GM21528 (cell line): Measurements from ENCODE around the gene ATRNL1.

ENCODE experiments used
- ATAC-seq: cut with Tn5 transposase; IDR thresholded peaks from one replicate; pipeline ENCODE4 v1.9.1; 2021; ENCODE audit warnings: mild to moderate bottlenecking, moderate library complexity; ENCODE audit not compliant: unreplicated experiment, low FRiP score

The ATRNL1 gene

GRCh38 chr10:115968236-115968635 is 875.1 kb downstream of the ATRNL1 start:
- ATAC-seq, result no peak

DNA sequence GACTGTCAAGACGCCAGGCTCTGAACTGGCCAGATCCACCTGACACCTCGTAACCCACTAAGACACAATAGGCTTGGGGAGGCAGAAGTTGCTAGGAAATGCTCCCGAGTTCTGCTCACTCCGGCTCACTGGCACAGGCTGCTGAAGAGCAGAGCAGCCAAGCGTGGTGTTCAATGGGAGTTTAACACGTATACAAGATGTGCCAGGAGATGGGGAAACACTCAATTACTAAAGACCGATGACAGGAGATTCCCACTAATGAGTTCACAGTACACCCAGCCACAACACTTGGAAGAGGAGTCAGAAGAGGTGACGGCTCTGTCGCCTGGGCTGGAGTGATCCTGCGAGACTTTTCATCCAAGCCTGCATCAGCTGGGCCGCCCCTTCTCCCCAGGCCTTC is 876.4 kb downstream of the ATRNL1 start:
- ATAC-seq, result no peak

- ATAC-seq, result no peak
Observed at GRCh38 chr10:115971921-115972320, 878.8 kb downstream of the ATRNL1 start.

GRCh38 chr10:115972426-115972825 is 879.3 kb downstream of the ATRNL1 start:
- no peak for ATAC-seq

DNA sequence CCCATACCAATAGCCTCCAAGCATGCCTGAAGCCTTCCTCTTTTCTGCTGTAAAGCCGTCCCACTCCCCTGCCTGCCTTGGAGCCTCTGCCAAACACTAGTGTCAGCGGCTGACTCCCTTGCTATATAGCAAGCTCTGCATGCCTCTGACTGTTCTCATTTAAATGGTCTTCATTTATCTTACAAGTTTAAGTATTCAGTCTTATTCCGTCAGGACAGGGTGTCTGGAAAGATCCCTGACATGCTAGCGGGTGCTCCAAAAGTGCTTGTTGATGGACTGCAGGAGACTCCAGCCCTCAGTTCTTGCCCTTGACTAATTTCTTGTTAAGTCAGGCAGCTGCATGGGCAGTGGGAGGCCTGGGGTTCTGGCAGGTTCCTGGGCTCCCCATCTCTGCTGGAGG is 881.2 kb downstream of the ATRNL1 start:
- no peak for ATAC-seq

GRCh38 chr10:115974816-115975430 is 881.8 kb downstream of the ATRNL1 start:
- no peak for ATAC-seq

GRCh38 chr10:115975506-115975905 is 882.3 kb downstream of the ATRNL1 start:
- no peak for ATAC-seq

DNA sequence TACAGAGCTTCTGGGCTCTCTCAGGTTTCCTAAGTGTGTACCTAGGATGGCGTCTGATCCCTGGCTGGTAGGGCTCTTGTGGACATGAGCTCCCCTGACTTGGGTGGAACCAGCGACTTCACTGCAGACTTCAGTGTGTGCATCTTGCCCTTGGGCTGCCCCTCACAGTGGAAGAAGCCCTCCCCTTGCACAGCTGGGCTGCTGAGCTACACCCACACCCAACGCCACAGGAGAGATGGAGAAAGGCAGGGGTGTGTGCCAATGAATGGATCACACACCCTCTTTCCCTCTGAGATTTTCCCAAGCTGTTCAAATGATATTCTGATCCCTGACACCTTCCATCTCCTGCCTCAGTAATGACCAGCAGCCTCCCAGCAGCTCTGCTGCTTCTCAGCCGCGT is 883.2 kb downstream of the ATRNL1 start:
- ATAC-seq, result no peak

- ATAC-seq, result no peak
Observed at GRCh38 chr10:115977855-115978254, 884.7 kb downstream of the ATRNL1 start.

- no peak for ATAC-seq
Observed at GRCh38 chr10:115979576-115979975, 886.4 kb downstream of the ATRNL1 start.

DNA sequence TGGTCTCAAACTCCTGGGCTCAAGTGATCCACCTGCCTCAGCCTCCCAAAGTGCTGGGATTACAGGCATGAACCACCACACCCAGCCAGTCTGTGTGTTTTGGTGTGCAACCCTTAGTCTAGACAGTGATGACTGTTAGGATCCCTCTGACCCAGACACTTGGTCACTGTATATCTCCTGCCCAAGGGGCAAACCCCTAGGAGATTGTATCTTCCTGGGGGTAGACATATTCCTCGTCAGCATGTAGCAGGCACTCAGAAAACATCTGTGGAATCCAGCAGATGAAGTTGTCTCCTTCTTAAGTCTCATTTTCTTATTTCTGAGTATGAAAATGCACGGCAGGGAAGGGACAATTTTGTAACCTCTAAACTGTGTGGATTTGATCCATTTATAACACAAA is 887.3 kb downstream of the ATRNL1 start:
- ATAC-seq, result no peak

DNA sequence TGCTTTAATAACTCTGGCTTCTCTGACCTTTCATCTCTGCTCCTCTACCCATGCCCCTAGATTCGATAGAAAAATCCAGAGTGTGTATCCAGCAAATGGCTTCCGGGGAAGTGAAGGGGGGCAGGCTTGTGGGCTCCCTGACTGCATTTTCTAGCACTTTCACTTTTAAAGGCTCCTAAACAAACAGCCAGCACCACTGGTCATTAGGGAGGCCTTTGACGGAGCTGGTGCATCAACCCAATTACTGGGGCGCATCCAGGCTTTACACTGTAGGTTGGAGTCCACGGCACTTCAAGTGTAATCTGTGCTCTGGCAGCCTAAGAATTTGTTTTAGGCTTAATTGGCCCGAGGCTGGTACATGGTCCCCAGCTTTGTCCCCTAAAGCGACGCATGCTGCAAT is 887.9 kb downstream of the ATRNL1 start:
- no peak for ATAC-seq

DNA sequence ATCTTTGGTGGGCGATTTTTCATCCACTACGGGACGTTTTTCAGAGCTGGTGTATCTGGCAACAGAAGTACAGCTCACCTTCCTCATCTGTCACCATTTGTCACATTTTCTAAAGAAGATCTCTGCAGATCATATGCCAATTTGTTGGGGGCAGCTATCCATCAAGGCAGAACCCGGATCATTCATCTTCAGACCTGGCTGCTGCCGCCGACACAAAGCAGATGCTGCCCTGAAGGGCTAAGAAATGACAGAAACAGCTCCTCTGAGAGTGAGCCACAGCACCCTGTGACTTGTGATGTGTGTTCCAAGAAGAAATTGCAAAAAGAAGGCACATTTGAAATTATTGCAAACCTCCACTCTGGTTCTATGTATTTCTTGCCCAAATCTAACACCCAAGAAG is 888.9 kb downstream of the ATRNL1 start:
- ATAC-seq, result no peak

GRCh38 chr10:115982526-115982925 is 889.4 kb downstream of the ATRNL1 start:
- no peak for ATAC-seq

- ATAC-seq, result no peak
Observed at GRCh38 chr10:115985786-115986185, 892.6 kb downstream of the ATRNL1 start.

DNA sequence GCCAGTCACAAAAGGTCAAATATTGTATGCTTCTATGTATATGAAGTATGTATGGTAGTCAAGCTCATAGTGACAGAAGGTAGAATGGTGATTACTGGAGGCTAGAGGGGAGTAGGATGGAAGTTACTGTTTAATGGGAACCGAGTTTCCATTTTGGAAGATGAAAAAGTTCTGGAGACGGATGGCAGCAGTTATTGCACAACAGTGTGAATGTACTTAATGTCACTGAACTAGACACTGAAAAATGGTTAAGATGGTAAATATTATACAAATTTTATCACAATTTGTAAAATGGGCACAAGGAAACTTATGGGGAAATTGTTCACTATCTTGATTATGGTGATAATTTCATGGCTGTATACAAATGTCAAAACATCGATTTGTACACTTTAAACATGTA is 895.2 kb downstream of the ATRNL1 start:
- no peak for ATAC-seq

GRCh38 chr10:115989621-115990020 is 896.5 kb downstream of the ATRNL1 start:
- ATAC-seq, result no peak

- ATAC-seq, result no peak
Observed at GRCh38 chr10:115992236-115992986, 899.2 kb downstream of the ATRNL1 start.

- ATAC-seq, result no peak
Observed at GRCh38 chr10:115996031-115996430, 902.9 kb downstream of the ATRNL1 start.

DNA sequence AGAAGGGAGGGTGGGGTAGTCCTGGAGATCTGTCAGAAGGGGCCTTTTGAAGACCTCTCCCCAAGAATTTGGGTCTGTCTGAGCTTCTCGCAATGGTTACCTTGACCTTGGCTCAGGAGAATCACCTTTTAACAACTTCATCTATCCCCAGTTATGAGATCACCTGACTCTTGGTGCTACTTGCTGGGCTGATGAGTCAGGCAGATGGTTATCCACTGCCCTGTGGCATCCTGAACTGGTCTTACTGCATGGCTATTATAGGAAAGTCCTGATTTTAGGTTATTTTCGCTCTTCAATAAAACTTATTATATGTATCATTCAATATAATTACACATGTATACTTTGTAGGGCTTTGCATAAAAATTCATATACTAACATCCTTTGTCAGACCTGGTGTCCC is 905.1 kb downstream of the ATRNL1 start:
- no peak for ATAC-seq
